Measurements from ENCODE around the gene ZNF780B.
"Not testable (repeated sequence)": the region's sequence is repeated elsewhere in the genome, so short reads cannot be mapped to it uniquely, and the experiment has no call there.

- not testable (repeated sequence) for TF ChIP-seq CTCF (IDR thresholded peaks at IDR 0.05; ENCODE audit: poor library complexity, severe bottlenecking); EZH2 (IDR thresholded peaks at IDR 0.05; ENCODE audit: borderline replicate concordance, insufficient read depth, low read length, poor library complexity, severe bottlenecking); TAF1 (IDR thresholded peaks at IDR 0.05; ENCODE audit: low read depth); SMC3 (conservative IDR thresholded peaks at IDR 0.05; ENCODE audit: poor library complexity); EP300 (conservative IDR thresholded peaks at IDR 0.05; ENCODE audit: poor library complexity, severe bottlenecking)
These were observed 14.3 kb downstream of the ZNF780B start for GRCh38 chr19:40041718-40042117.
